GM20431 (cell line): Measurements from ENCODE around the gene CYB5A.

Experiments used
- in situ Hi-C: fragments of 300-500 bp; cut with MseI, MboI; formaldehyde crosslinking; loops from one replicate; pipeline ENCODE4 v1.15.0; 2020; ENCODE audit warnings: low sequenced_read_pairs; ENCODE audit not compliant: unreplicated experiment

Gene CYB5A

GRCh38 chr18:74281011-74281979 is 10.5 kb downstream of the CYB5A start:
- in situ Hi-C loops = no loop called here

- in situ Hi-C loops = no loop called here
These were observed 12.8 kb downstream of the CYB5A start for GRCh38 chr18:74278983-74279382.

GRCh38 chr18:74278058-74278457 is 13.7 kb downstream of the CYB5A start:
- in situ Hi-C loops = no loop called here

GRCh38 chr18:74277296-74277695 is 14.5 kb downstream of the CYB5A start:
- in situ Hi-C loops = no loop called here

- in situ Hi-C loops = no loop called here
These were observed 15.2 kb downstream of the CYB5A start for GRCh38 chr18:74276609-74277008.

- in situ Hi-C loops = no loop called here
These were observed 16.0 kb downstream of the CYB5A start for GRCh38 chr18:74275736-74276135.

GRCh38 chr18:74274700-74275099 is 17.1 kb downstream of the CYB5A start:
- in situ Hi-C loops = no loop called here

- in situ Hi-C loops = no loop called here
These were observed 18.4 kb downstream of the CYB5A start for GRCh38 chr18:74273394-74273793.

- in situ Hi-C loops = no loop called here
These were observed 20.1 kb downstream of the CYB5A start for GRCh38 chr18:74271635-74272034.

- in situ Hi-C loops = no loop called here
These were observed 22.7 kb downstream of the CYB5A start for GRCh38 chr18:74268933-74269620.

GRCh38 chr18:74268175-74268574 is 23.6 kb downstream of the CYB5A start:
- in situ Hi-C loops = no loop called here

GRCh38 chr18:74266161-74266560 is 25.6 kb downstream of the CYB5A start:
- in situ Hi-C loops = no loop called here

- in situ Hi-C loops = no loop called here
These were observed 26.1 kb downstream of the CYB5A start for GRCh38 chr18:74265546-74266098.

GRCh38 chr18:74264303-74265020 is 27.3 kb downstream of the CYB5A start:
- in situ Hi-C loops = no loop called here

- in situ Hi-C loops = no loop called here
These were observed 30.6 kb downstream of the CYB5A start for GRCh38 chr18:74261053-74261713.

GRCh38 chr18:74259347-74259746 is 32.4 kb downstream of the CYB5A start:
- in situ Hi-C loops = no loop called here

- in situ Hi-C loops = no loop called here
These were observed 34.7 kb downstream of the CYB5A start for GRCh38 chr18:74257083-74257482.

GRCh38 chr18:74256190-74256589 is 35.6 kb downstream of the CYB5A start:
- in situ Hi-C loops = no loop called here

- in situ Hi-C loops = no loop called here
These were observed 36.6 kb downstream of the CYB5A start for GRCh38 chr18:74255131-74255616.

GRCh38 chr18:74252039-74252395 is 39.7 kb downstream of the CYB5A start:
- in situ Hi-C loops = no loop called here
